HCT116 (cell line): ENCODE measurements around the gene DERL3.

Experiments
- CEBPB ChIP-seq: IDR thresholded peaks from 2 replicates; pipeline ENCODE4 v1.6.1; 2012; ENCODE audit warnings: low read depth
- CTCF ChIP-seq, 3 experiments: fragments of 200-600 bp in 1 of 3; sonication (generic) in 1 of 3; IDR thresholded peaks in 2 of 3; conservative IDR thresholded peaks in 1 of 3; 2 replicates each; pipeline ENCODE4 v1.5.1; 2012 to 2017; ENCODE audit warnings: low read depth in 2 of 3, low read length in 2 of 3, antibody characterized with exemption in 1 of 3, borderline replicate concordance in 1 of 3, control low read depth in 1 of 3, mild to moderate bottlenecking in 1 of 3, mixed read lengths in 1 of 3, mixed run types in 1 of 3, moderate library complexity in 1 of 3; ENCODE audit not compliant: insufficient read depth in 1 of 3
- EZH2 ChIP-seq: fragments of 200-600 bp; sonication (generic); IDR thresholded peaks from 2 replicates; pipeline ENCODE4 v1.6.1; 2017; ENCODE audit warnings: antibody characterized with exemption, mixed run types
- JUND ChIP-seq: IDR thresholded peaks from 2 replicates; pipeline ENCODE4 v1.6.1; 2012
- MAX ChIP-seq: IDR thresholded peaks from 2 replicates; pipeline ENCODE4 v1.6.1; 2012
- POLR2A ChIP-seq: IDR thresholded peaks from 2 replicates; pipeline ENCODE4 v1.7.0; 2011; ENCODE audit warnings: borderline replicate concordance; ENCODE audit not compliant: insufficient read depth, insufficient read length; ENCODE audit errors: extremely low read depth
- POLR2AphosphoS5 ChIP-seq: IDR thresholded peaks from 2 replicates; pipeline ENCODE4 v1.6.1; 2011; ENCODE audit warnings: mild to moderate bottlenecking, low read depth, low read length, moderate library complexity
- RAD21 ChIP-seq: IDR thresholded peaks from 2 replicates; pipeline ENCODE4 v1.6.1; 2012; ENCODE audit warnings: low read depth, mild to moderate bottlenecking
- TCF7L2 ChIP-seq: IDR thresholded peaks from 2 replicates; pipeline ENCODE4 v1.7.0; 2011; ENCODE audit warnings: borderline replicate concordance, inconsistent platforms; ENCODE audit not compliant: insufficient read depth, insufficient read length; ENCODE audit errors: extremely low read depth
- YY1 ChIP-seq: IDR thresholded peaks from 2 replicates; pipeline ENCODE4 v1.6.1; 2011; ENCODE audit warnings: low read length, low read depth, moderate library complexity, mild to moderate bottlenecking; ENCODE audit not compliant: insufficient replicate concordance; ENCODE audit errors: extremely low read depth
- ZFX ChIP-seq: fragments of 450-650 bp; IDR thresholded peaks from 2 replicates; pipeline ENCODE4 v1.6.1; 2017
- TF ChIP-seq, protein P1 (sequence below): IDR thresholded peaks from 2 replicates; pipeline ENCODE4 v1.6.1; 2011; ENCODE audit warnings: mild to moderate bottlenecking, low read length, moderate library complexity; ENCODE audit not compliant: insufficient replicate concordance; ENCODE audit errors: extremely low read depth
- TF ChIP-seq, protein P2 (sequence below): IDR thresholded peaks from 2 replicates; pipeline ENCODE4 v1.6.1; 2012; ENCODE audit warnings: low read depth

DNA sequence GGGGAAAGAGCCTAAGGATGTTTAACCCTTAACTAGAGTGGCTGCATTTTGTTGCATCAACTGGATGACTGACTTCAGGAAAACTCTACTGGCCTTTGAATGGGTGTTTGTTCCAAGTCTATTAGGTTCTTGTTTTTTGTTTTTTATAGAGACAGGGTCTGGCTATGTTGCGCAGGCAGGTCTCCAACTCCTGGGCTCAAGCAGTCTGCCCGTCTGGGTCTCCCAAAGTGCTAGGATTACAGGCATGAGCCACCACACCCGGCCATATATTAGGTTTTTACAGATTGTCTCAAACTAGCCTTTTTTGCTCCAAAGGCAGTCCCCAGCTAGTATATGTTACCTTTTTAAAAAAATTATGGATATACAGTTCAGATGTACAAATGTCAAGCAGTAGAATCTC lies 50.9 kb downstream of the DERL3 start:
- no peak for TF ChIP-seq POLR2A
- TF ChIP-seq, protein P1, sequence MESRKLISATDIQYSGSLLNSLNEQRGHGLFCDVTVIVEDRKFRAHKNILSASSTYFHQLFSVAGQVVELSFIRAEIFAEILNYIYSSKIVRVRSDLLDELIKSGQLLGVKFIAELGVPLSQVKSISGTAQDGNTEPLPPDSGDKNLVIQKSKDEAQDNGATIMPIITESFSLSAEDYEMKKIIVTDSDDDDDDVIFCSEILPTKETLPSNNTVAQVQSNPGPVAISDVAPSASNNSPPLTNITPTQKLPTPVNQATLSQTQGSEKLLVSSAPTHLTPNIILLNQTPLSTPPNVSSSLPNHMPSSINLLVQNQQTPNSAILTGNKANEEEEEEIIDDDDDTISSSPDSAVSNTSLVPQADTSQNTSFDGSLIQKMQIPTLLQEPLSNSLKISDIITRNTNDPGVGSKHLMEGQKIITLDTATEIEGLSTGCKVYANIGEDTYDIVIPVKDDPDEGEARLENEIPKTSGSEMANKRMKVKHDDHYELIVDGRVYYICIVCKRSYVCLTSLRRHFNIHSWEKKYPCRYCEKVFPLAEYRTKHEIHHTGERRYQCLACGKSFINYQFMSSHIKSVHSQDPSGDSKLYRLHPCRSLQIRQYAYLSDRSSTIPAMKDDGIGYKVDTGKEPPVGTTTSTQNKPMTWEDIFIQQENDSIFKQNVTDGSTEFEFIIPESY, result no peak
- TF ChIP-seq CTCF (IDR thresholded peaks at IDR 0.05 in 2 of 3, conservative IDR thresholded peaks at IDR 0.05 in 1 of 3; ENCODE audit: borderline replicate concordance in 1 of 3, insufficient read depth in 1 of 3, low read depth in 2 of 3, low read length in 2 of 3), result no peak
- no peak for TF ChIP-seq YY1
- no peak for TF ChIP-seq MAX
- TF ChIP-seq POLR2AphosphoS5, result no peak
- no peak for TF ChIP-seq JUND
- TF ChIP-seq, protein P2, sequence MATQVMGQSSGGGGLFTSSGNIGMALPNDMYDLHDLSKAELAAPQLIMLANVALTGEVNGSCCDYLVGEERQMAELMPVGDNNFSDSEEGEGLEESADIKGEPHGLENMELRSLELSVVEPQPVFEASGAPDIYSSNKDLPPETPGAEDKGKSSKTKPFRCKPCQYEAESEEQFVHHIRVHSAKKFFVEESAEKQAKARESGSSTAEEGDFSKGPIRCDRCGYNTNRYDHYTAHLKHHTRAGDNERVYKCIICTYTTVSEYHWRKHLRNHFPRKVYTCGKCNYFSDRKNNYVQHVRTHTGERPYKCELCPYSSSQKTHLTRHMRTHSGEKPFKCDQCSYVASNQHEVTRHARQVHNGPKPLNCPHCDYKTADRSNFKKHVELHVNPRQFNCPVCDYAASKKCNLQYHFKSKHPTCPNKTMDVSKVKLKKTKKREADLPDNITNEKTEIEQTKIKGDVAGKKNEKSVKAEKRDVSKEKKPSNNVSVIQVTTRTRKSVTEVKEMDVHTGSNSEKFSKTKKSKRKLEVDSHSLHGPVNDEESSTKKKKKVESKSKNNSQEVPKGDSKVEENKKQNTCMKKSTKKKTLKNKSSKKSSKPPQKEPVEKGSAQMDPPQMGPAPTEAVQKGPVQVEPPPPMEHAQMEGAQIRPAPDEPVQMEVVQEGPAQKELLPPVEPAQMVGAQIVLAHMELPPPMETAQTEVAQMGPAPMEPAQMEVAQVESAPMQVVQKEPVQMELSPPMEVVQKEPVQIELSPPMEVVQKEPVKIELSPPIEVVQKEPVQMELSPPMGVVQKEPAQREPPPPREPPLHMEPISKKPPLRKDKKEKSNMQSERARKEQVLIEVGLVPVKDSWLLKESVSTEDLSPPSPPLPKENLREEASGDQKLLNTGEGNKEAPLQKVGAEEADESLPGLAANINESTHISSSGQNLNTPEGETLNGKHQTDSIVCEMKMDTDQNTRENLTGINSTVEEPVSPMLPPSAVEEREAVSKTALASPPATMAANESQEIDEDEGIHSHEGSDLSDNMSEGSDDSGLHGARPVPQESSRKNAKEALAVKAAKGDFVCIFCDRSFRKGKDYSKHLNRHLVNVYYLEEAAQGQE, result no peak
- no peak for TF ChIP-seq TCF7L2
- TF ChIP-seq CEBPB, result no peak
- no peak for TF ChIP-seq ZFX
- no peak for TF ChIP-seq EZH2
- no peak for TF ChIP-seq RAD21
